ENCODE results near the gene POU2AF1. TPM values are rescaled to one million over a fixed set of nuclear protein-coding genes. Genes with fewer than 3 reads are reported as not detected.

The POU2AF1 gene
- total RNA-seq, 1 donor from 2014 or later = not detected

GRCh38 chr11:111355956-111356659 is 23.0 kb downstream of the POU2AF1 start:
- DNase-seq (ENCODE audit: low spot score) = no peak
- Mint-ChIP-seq H3K27me3 (ENCODE audit: low read depth) (peaks cover 7% of the 10 kb centered on the region), H3K4me3 (ENCODE audit: unreplicated experiment) (no peak overlapping the region), H3K36me3 (ENCODE audit: low read depth) (no peaks in the 10 kb centered on the region), H3K4me1 (ENCODE audit: low read depth) (no peaks in the 10 kb centered on the region), H3K27ac (ENCODE audit: unreplicated experiment) (no peak overlapping the region), H3K9me3 (ENCODE audit: low read depth) (no peaks in the 10 kb centered on the region)
- TF ChIP-seq CTCF (IDR thresholded peaks at IDR 0.05) = no peak

GRCh38 chr11:111355101-111355500 is 24.0 kb downstream of the POU2AF1 start:
- no peak for TF ChIP-seq CTCF (IDR thresholded peaks at IDR 0.05)
- no peaks in the 10 kb centered on the region for H3K36me3 Mint-ChIP-seq (ENCODE audit: low read depth)
- H3K4me3 Mint-ChIP-seq (ENCODE audit: unreplicated experiment) = no peak overlapping the region
- H3K27me3 Mint-ChIP-seq (ENCODE audit: low read depth) = peaks cover 13% of the 10 kb centered on the region
- no peaks in the 10 kb centered on the region for H3K9me3 Mint-ChIP-seq (ENCODE audit: low read depth)
- H3K27ac Mint-ChIP-seq (ENCODE audit: unreplicated experiment) = no peak overlapping the region
- H3K4me1 Mint-ChIP-seq (ENCODE audit: low read depth) = no peaks in the 10 kb centered on the region
- no peak for DNase-seq (ENCODE audit: low spot score)

GRCh38 chr11:111354601-111354891 is 24.5 kb downstream of the POU2AF1 start:
- Mint-ChIP-seq H3K36me3 (ENCODE audit: low read depth) (no peaks in the 10 kb centered on the region), H3K4me3 (ENCODE audit: unreplicated experiment) (no peak overlapping the region), H3K27me3 (ENCODE audit: low read depth) (peaks cover 16% of the 10 kb centered on the region), H3K9me3 (ENCODE audit: low read depth) (no peaks in the 10 kb centered on the region), H3K27ac (ENCODE audit: unreplicated experiment) (no peak overlapping the region), H3K4me1 (ENCODE audit: low read depth) (no peaks in the 10 kb centered on the region)
- no peak for TF ChIP-seq CTCF (IDR thresholded peaks at IDR 0.05)
- no peak for DNase-seq (ENCODE audit: low spot score)

- no peak for TF ChIP-seq CTCF (IDR thresholded peaks at IDR 0.05)
- Mint-ChIP-seq H3K4me1 (ENCODE audit: low read depth) (no peaks in the 10 kb centered on the region), H3K27me3 (ENCODE audit: low read depth) (peaks cover 20% of the 10 kb centered on the region), H3K27ac (ENCODE audit: unreplicated experiment) (no peak overlapping the region), H3K4me3 (ENCODE audit: unreplicated experiment) (no peak overlapping the region), H3K36me3 (ENCODE audit: low read depth) (no peaks in the 10 kb centered on the region), H3K9me3 (ENCODE audit: low read depth) (no peaks in the 10 kb centered on the region)
- DNase-seq (ENCODE audit: low spot score) = no peak
These were observed 25.1 kb downstream of the POU2AF1 start for GRCh38 chr11:111353776-111354600.

GRCh38 chr11:111352935-111353710 is 26.0 kb downstream of the POU2AF1 start:
- TF ChIP-seq CTCF (IDR thresholded peaks at IDR 0.05) = no peak
- Mint-ChIP-seq H3K4me1 (ENCODE audit: low read depth) (no peaks in the 10 kb centered on the region), H3K27me3 (ENCODE audit: low read depth) (peaks cover 24% of the 10 kb centered on the region), H3K4me3 (ENCODE audit: unreplicated experiment) (no peak overlapping the region), H3K36me3 (ENCODE audit: low read depth) (no peaks in the 10 kb centered on the region), H3K27ac (ENCODE audit: unreplicated experiment) (no peak overlapping the region), H3K9me3 (ENCODE audit: low read depth) (no peaks in the 10 kb centered on the region)
- DNase-seq (ENCODE audit: low spot score) = no peak

Measured in chondrocyte (in vitro differentiated cells).